Aorta (tissue), 5 donors: ENCODE data around the gene EHMT2. TPM values are rescaled to one million over a fixed set of nuclear protein-coding genes. Genes with fewer than 3 reads are reported as not detected.

Source experiments
- ATAC-seq: fragments of 200-7000 bp; cut with Tn5 transposase; one replicate; pipeline ENCODE4 v1.9.1; 2022; ENCODE audit warnings: moderate library complexity; ENCODE audit not compliant: low FRiP score
- DNase-seq, 2 donors: peaks; one replicate each; pipeline ENCODE4 v3.0.0-alpha.2; 2020
- H3K27ac ChIP-seq, 2 donors: one replicate each; pipeline ENCODE4 v1.5.1; 2013; ENCODE audit warnings: low read length in 2 of 2, mild to moderate bottlenecking in 2 of 2, moderate library complexity in 2 of 2, control low read depth in 1 of 2, inconsistent platforms in 1 of 2, low read depth in 1 of 2
- H3K27me3 ChIP-seq, 2 donors: one replicate each; pipeline ENCODE4 v1.6.1; 2013; ENCODE audit warnings: control low read depth in 1 of 2, low read length in 1 of 2, mild to moderate bottlenecking in 1 of 2, moderate library complexity in 1 of 2; ENCODE audit not compliant: insufficient read depth in 2 of 2, control insufficient read depth in 1 of 2
- H3K36me3 ChIP-seq, 2 donors: one replicate each; pipeline ENCODE4 v1.6.1; 2013; ENCODE audit warnings: control low read depth in 1 of 2, low read length in 1 of 2, mild to moderate bottlenecking in 1 of 2; ENCODE audit not compliant: insufficient read depth in 2 of 2, control insufficient read depth in 1 of 2
- H3K4me1 ChIP-seq, 2 donors: one replicate each; pipeline ENCODE4 v1.6.1; 2013; ENCODE audit warnings: low read length in 2 of 2, control low read depth in 1 of 2, mild to moderate bottlenecking in 1 of 2, moderate library complexity in 1 of 2; ENCODE audit not compliant: insufficient read depth in 2 of 2, control insufficient read depth in 1 of 2
- H3K4me3 ChIP-seq, 2 donors: one replicate each; pipeline ENCODE4 v1.5.1; 2013; ENCODE audit warnings: low read length in 2 of 2, control low read depth in 1 of 2, mild to moderate bottlenecking in 1 of 2
- H3K9me3 ChIP-seq: one replicate; pipeline ENCODE4 v1.6.1; 2013; ENCODE audit warnings: mild to moderate bottlenecking, low read length; ENCODE audit not compliant: control insufficient read depth
- WGBS, 2 donors: extraction: QIAGEN DNeasy Blood & Tissue Kit; methylation state at CpG; one replicate each; pipeline ENCODE4 v1.1.7; 2013; 5-methylcytosine and 5-hydroxymethylcytosine counted together
- intact Hi-C, 2 donors: fragments of 100-400 bp; cut with DNase I; formaldehyde crosslinking; loops; one replicate each; pipeline versions ENCODE4 v1.14.2 to v1.15.0; 2022
- polyA plus RNA-seq, 2 donors: library from polyadenylated mRNA; stranded (reverse); fragments of 200-250 nt; gene quantifications; one replicate each; pipeline ENCODE4 v1.2.3, GENCODE V29; 2013
- total RNA-seq, 2 donors: library from RNA; stranded (reverse); fragmentation: NEBNext Ultra II Directional; extraction: Animal tissue kit (Norgen Biotek cat#: 25700); gene quantifications; one replicate each; pipeline ENCODE4 v1.2.1, GENCODE V29; 2021
- donor health status: healthy with polysubstance abuse.
- donor health status: Bipolar disorder and iron deficiency.
- donor health status: DM: no; HTN: no; CAD: no.
- donor health status: DM: no; HTN: no; CAD: no.
- donor health status: DM: yes; HTN: yes; CAD: no.

Gene EHMT2
- total and polyA plus RNA-seq, 4 donors: 16.7 to 56.8 (median 32.0) TPM

DNA sequence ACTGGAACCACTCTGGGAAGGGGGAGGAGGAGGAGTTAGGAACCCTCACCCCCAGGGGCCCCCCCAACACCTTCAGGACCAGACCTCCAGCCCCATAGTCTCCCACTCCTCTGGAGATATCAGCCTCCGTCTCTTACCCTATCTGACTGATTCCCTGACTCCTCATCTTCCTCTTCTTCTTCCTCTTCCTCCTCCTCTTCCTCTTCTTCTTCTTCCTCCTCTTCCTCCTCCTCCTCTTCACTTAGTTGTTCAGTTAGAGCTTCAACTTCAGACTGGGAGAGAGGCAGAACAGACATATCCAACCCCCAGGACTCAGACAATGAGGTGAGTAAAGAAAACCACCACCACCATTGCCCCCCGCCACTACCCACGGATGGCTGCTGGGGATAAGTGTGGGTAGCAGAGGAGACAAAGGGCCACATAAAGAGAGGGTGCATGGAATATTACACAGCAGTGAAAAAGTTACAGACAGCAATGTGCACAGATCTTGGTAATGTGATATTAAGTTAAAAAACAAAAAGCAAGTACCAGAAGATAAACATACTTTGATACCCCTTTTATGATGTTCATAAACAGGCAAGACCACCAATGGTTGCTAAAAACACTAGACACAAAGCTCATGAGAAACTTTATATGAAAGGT is 8.0 kb downstream of the EHMT2 start:
- Histone ChIP-seq H3K27me3 (no peaks in the 10 kb centered on the region), H3K27ac (no peak overlapping the region), H3K9me3 (no peaks in the 10 kb centered on the region), H3K36me3 (peaks cover 0 to 16% of the 10 kb centered on the region in 2 donors), H3K4me1 (no peaks in the 10 kb centered on the region), H3K4me3 (no peak overlapping the region)
- intact Hi-C loops: loop anchor here in 1 of 2 donors (10.0 kb wide), 1 partner anchor 195 kb away; no protein-coding TSS in a partner anchor
- WGBS, 2 donors: 89 to 94% methylated on average over 3 of the region's 3 CpGs
- ATAC-seq: no peak
- no peak for DNase-seq

DNA sequence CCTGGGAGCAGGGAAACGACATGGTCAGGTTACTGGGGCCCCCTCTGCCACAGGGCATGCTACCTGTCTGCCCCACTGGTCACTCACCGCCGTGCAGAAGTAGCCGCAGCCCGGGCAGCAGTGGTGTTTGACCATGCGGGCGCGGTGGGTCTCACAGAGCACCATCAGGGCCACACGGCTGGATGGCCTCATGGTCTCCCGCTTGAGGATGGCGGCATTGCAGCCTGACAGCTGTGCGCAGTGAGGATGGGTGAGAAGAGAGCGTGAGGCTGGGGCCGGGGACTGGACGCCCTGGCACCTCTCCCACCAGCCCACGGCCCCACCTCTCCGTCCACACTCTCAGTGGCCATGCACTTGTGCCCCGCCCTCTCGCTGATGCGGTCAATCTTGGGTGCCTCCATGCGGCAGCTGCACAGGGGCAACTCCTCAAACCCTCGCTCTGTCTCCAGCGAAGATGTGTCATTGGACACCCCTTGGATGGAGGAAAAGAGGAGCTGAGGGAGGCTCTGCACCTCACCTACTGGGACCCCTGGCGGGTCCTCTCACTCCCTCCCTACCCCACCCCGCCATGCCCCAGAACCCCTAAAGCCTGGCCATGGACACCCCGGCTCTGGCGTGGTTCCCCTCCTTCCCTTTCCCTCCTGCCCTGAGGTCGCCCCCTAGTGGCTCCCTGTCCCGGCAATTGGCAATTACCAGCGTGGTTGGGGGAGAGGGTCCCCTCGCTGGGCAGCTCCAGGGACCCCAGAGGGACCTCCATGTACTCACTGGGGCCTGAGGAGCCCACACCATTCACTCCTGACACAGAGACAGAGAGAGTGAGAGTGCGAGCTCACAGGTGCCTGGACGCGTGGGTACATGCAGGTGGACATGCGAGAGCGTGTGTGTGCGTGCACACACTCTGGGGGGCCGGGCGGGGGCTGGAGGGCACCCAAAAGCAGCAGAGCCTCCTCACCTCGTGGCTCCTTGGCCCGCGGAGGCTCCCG is 8.9 kb downstream of the EHMT2 start:
- Histone ChIP-seq H3K9me3 (no peaks in the 10 kb centered on the region), H3K4me1 (no peaks in the 10 kb centered on the region), H3K36me3 (peaks cover 0 to 16% of the 10 kb centered on the region in 2 donors), H3K27ac (no peak overlapping the region), H3K4me3 (no peak overlapping the region), H3K27me3 (no peaks in the 10 kb centered on the region)
- peak in 1 of 2 donors; percentile 85 for DNase-seq
- peak; percentile 55 for ATAC-seq
- WGBS, 2 donors: 77 to 83% methylated on average over 43 of the region's 43 CpGs
- intact Hi-C loops: loop anchor here in 1 of 2 donors (10.0 kb wide), 1 partner anchor 194 kb away; no protein-coding TSS in a partner anchor

GRCh38 chr6:31887173-31888007 is 10.1 kb downstream of the EHMT2 start:
- Histone ChIP-seq H3K4me3 (no peak overlapping the region), H3K27me3 (no peaks in the 10 kb centered on the region), H3K4me1 (no peaks in the 10 kb centered on the region), H3K36me3 (peaks cover 0 to 19% of the 10 kb centered on the region in 2 donors), H3K27ac (no peak overlapping the region), H3K9me3 (no peaks in the 10 kb centered on the region)
- no peak for DNase-seq
- WGBS, 2 donors: 86 to 90% methylated on average over 19 of the region's 19 CpGs
- intact Hi-C loops: loop anchor here in 1 of 2 donors (10.0 kb wide), 1 partner anchor 193 kb away; no protein-coding TSS in a partner anchor
- ATAC-seq: no peak

- peaks cover 0 to 19% of the 10 kb centered on the region in 2 donors for H3K36me3 ChIP-seq
- 78 to 81% methylated on average over 18 of the region's 18 CpGs for WGBS, 2 donors
Observed at GRCh38 chr6:31886541-31886991, 10.9 kb downstream of the EHMT2 start.

GRCh38 chr6:31884528-31885035 is 12.9 kb downstream of the EHMT2 start:
- Histone ChIP-seq H3K4me3 (no peak overlapping the region), H3K9me3 (no peaks in the 10 kb centered on the region), H3K27ac (no peak overlapping the region), H3K27me3 (no peaks in the 10 kb centered on the region), H3K4me1 (no peaks in the 10 kb centered on the region), H3K36me3 (peaks cover 0 to 25% of the 10 kb centered on the region in 2 donors)
- DNase-seq (no peak), ATAC-seq (no peak)
- intact Hi-C loops: loop anchor here in 1 of 2 donors (10.0 kb wide), 1 partner anchor 190 kb away; no protein-coding TSS in a partner anchor
- whole genome bisulfite sequencing, 2 donors: 92 to 95% methylated on average over 22 of the region's 22 CpGs

More at GRCh38 chr6:31886541-31886991, 10.9 kb downstream of the EHMT2 start:
- Histone ChIP-seq H3K4me1 (no peaks in the 10 kb centered on the region), H3K27ac (no peak overlapping the region), H3K27me3 (no peaks in the 10 kb centered on the region), H3K9me3 (no peaks in the 10 kb centered on the region), H3K4me3 (no peak overlapping the region)
- intact Hi-C loops: loop anchor here in 1 of 2 donors (10.0 kb wide), 1 partner anchor 192 kb away; no protein-coding TSS in a partner anchor
- DNase-seq (no peak), ATAC-seq (no peak)

GRCh38 chr6:31883676-31884075 is 13.8 kb downstream of the EHMT2 start:
- Histone ChIP-seq H3K9me3 (no peaks in the 10 kb centered on the region), H3K4me1 (no peaks in the 10 kb centered on the region), H3K36me3 (peaks cover 0 to 25% of the 10 kb centered on the region in 2 donors), H3K27me3 (no peaks in the 10 kb centered on the region), H3K4me3 (no peak overlapping the region), H3K27ac (no peak overlapping the region)
- intact Hi-C loops: loop anchor here in 1 of 2 donors (10.0 kb wide), 1 partner anchor 189 kb away; no protein-coding TSS in a partner anchor
- 88 to 89% methylated on average over 12 of the region's 12 CpGs for WGBS, 2 donors
- DNase-seq: no peak
- no peak for ATAC-seq

DNA sequence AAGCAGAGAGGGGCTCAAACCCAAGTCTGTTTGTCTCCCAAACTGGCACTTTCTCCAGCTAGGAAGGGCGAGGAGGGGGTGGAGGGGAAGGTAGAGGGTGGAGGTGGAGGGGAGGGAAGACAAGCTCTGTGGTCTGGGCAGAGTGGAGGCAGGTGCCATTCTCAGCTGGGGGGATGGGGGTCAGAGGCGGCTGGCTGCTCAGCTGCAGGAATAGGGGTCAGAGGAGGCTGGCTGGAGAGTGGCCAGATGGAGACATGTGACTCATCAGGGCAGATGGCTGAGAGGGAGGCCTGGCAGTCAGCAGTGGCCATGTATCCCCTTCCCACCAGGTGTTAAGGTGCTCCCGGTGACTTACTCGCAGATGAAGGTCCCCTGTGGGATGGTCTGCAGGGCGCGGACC is 15.2 kb downstream of the EHMT2 start:
- Histone ChIP-seq H3K36me3 (peaks cover 0 to 21% of the 10 kb centered on the region in 2 donors), H3K4me1 (no peaks in the 10 kb centered on the region), H3K27me3 (no peaks in the 10 kb centered on the region), H3K4me3 (no peak overlapping the region), H3K27ac (no peak overlapping the region), H3K9me3 (no peaks in the 10 kb centered on the region)
- no peak for DNase-seq
- intact Hi-C loops: loop anchor here in 1 of 2 donors (10.0 kb wide), 1 partner anchor 188 kb away; no protein-coding TSS in a partner anchor
- WGBS, 2 donors: 79 to 89% methylated on average over 6 of the region's 6 CpGs
- no peak for ATAC-seq
